Fibroblast of skin of back (primary cell): ENCODE data around the gene RPUSD1.

Experiments
- DNase-seq: peaks from one replicate; pipeline ENCODE4 v3.0.0-alpha.2; 2013

RPUSD1 gene

DNA sequence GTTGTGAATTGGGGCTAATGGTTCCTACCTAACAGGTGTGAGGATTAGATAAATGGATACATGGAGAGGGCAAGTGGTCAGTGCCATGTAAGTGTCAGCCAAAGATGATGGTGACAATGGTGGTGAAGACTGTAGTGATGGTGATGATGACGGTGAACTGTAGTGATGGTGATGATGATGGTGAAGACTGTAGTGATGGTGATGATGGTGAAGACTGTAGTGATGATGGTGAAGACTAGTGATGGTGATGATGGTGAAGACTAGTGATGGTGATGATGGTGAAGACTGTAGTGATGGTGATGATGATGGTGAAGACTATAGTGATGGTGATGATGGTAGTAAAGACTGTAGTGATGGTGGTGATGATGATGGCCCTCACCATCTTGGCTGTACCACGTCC is 30.4 kb upstream of the RPUSD1 start:
- DNase-seq, result no peak

DNA sequence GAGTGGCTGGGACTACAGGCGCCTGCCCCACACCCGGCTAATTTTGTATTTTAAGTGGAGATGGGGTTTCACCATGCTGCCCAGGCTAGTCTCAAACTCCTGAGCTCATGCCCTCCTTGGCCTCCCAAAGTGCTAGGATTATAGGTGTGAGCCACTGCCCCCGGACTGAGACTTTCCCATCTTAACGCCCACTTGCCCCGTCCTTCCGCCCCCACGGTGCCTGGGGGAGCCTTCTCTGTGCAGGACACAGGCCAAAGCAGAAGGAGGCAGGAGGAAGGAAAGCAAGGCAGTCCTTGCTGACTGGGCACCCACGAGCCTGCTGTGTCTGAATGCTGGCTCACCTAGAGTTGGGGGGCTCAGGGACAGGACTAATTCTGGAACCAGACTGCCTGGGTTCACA is 30.0 kb upstream of the RPUSD1 start:
- DNase-seq, result no peak

DNA sequence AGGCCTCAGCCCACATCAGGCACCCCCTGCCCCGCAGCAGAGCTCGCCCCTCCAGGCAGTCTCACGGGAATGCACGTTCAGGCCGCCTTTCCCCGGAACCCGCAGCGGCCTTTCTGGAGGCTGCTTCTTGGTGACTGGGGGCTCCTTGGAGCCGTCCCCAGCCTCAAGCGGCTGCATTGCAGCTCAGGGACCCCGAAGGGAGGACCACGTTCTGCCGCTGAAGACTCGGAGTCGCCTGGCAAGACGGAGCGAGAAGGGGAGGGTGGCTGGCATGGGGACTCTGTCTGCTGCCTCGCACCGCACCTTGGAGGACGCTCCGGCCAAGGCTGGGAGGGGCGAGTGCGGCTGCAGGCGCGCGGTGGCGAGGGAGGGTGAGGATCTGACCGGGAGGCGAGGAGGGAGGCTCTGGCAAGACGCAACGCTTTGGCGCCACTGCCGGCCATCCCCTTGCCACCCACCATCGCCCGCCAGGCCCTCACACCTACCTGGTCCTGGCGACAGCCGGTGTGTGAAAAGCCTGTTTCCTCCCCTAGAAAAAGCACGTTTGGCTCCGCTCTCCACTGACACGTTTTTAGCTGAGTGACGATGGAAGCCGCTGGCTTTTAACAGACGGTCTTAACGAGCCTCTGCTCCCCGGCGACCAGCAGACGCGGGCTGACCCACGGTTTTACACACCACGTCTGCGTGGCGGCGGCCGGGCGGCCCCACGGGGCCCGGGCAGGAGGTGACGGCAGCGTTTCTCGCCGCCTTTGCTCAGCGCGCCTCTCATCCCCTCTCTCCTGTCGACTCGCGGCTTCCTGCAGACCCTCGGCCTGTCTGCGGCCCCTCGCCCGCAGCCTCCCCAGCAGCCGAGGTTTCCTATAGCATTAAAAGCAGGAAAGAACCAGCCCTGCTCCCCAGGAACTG is 29.1 kb upstream of the RPUSD1 start:
- DNase-seq, result no peak

GRCh38 chr16:815861-816260 is 27.7 kb upstream of the RPUSD1 start:
- no peak for DNase-seq

GRCh38 chr16:814974-815373 is 26.8 kb upstream of the RPUSD1 start:
- peak; percentile 74 for DNase-seq

DNA sequence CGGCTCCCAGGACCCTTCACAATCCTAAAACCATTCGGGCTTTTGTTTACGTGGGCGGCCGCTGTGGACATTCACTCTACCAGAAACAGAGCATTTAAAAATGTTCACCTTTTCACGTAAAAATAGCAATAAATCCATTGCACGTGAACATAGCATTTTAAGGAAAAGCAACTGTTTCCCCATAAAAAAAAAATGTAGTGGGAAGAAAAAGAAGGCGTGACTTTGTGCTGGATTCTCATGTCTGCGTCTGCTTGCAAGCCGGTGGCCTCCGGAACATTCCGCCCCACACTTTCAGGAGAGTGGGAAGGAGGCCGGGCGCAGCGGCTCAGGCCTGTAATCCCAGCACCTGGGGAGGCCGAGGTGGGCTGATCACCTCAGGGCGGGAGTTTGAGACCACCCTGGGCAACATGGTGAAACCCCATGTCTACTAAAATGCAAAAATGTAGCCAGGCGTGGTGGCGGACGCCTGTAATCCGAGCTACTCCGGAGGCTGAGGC is 25.8 kb upstream of the RPUSD1 start:
- no peak for DNase-seq

GRCh38 chr16:813204-813915 is 25.2 kb upstream of the RPUSD1 start:
- DNase-seq, result peak; percentile 37

DNA sequence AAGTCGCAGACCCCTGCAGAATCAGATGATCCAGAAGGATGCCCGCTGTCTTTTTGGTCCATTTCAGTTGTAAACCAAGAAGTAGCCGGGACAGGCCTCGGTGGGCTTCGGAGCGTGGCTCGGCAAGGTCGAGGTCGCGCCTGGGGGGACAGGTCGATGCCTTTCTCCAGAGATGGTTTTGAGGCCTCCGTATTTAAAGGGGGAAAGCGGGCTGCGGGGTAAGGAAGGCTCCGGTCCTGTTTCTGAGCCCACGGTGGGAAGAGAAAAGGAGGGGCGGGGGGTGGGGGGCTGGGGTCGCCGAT is 19.9 kb upstream of the RPUSD1 start:
- DNase-seq, result no peak

GRCh38 chr16:807347-808084 is 19.3 kb upstream of the RPUSD1 start:
- DNase-seq, result peak; percentile 90

GRCh38 chr16:805474-805873 is 17.3 kb upstream of the RPUSD1 start:
- no peak for DNase-seq

DNA sequence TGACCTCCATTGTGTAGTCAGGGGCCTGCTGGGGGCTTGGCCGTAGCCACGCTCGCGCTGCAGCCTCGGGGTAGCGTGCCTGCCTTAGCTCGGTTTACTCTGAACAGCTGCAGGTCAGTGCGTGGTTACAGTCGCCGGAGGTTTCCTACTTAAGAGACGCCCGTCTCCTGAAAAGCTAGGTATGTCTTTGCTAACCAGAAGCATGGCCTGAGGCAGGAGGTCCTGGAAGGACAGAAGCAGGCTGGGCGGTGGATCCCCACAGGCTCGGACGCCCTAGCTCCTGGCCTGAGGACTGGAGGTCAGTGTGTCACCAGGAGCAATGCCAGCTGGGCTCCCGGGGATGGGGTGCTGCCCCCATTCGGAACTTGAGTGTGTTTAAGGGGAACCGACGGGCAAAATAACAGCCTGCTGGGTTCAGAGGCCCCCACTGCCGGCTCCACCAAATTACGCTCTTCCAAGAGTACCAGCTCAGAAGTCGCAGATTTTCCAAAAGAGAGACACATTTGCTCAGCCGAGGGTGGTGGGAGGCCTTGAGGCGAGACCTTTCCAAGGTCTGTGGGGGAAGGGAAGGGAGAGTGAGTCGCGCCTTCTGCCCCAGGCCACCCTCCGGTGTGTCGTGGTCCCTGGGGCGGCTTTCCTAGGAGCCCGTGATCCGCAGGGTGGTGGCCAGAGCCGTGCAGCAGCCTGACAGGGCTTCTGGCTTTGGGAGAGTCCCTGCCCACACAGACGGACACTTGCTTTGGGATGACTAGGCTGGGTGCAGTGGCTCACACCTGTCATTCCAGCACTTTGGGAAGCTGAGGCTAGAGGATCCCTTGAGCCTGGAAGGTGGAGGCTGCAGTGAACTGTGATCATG is 16.2 kb upstream of the RPUSD1 start:
- no peak for DNase-seq

GRCh38 chr16:803754-804080 is 15.5 kb upstream of the RPUSD1 start:
- DNase-seq, result no peak

GRCh38 chr16:802914-803753 is 15.0 kb upstream of the RPUSD1 start:
- no peak for DNase-seq

DNA sequence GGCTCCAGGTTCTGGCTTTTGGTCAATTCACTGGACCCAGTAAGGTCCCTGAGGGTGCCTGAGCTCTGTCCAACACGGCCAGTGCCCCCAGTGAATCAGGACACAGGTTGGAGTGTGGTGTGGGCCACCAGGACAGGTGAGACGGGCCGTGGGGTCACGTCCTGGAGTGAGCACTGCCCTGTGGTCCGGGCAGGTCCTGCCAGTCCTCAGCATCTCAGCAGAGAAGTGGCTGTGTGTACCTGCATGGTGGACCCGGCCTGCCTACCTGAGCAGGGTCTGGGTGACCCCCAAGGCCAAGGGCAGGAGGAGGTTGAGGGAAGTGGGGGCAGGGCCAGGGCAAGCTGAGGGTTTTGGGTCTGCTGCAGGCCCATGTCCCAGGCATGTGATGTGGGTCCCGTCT is 14.3 kb upstream of the RPUSD1 start:
- no peak for DNase-seq

DNA sequence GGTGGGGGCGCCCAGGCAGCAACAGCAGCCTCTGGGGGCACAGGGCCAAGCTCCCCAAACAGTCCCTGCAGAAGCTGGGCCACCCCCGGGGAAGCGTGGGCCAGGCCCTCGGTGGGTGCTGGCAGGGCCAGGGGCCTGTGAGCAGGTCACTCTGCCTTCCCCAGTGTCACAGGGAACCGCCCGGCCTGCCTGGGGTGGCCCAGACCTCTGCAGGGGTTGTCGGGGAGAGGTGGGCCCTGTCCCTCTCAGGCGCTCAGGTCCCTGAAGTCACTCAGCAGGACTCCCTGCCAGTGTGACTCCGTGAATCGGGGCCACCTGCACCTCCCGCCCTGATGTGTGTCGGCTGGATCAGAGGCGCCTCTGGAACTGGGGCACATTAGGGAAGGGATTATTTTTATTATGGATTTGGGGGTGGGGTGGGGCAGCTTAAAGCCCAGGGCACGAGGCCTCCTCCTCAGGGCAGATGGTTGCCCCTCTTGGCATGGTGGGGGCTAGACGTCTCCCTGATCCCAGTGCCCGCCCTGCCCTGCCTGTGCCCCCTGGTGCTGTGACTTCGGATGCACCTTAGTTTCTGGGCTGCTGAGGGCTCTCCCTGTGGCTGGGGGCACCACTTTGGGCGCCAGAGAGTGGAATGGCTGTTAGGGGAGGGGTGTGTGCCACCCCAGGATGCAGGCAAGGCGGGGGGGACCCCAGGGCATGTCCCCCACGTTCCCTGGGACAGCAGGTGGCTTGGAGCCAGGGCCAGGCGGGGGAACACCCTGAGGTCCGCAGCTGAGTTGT is 13.6 kb upstream of the RPUSD1 start:
- DNase-seq, result no peak

- DNase-seq, result no peak
Observed at GRCh38 chr16:800834-801511, 12.8 kb upstream of the RPUSD1 start.

DNA sequence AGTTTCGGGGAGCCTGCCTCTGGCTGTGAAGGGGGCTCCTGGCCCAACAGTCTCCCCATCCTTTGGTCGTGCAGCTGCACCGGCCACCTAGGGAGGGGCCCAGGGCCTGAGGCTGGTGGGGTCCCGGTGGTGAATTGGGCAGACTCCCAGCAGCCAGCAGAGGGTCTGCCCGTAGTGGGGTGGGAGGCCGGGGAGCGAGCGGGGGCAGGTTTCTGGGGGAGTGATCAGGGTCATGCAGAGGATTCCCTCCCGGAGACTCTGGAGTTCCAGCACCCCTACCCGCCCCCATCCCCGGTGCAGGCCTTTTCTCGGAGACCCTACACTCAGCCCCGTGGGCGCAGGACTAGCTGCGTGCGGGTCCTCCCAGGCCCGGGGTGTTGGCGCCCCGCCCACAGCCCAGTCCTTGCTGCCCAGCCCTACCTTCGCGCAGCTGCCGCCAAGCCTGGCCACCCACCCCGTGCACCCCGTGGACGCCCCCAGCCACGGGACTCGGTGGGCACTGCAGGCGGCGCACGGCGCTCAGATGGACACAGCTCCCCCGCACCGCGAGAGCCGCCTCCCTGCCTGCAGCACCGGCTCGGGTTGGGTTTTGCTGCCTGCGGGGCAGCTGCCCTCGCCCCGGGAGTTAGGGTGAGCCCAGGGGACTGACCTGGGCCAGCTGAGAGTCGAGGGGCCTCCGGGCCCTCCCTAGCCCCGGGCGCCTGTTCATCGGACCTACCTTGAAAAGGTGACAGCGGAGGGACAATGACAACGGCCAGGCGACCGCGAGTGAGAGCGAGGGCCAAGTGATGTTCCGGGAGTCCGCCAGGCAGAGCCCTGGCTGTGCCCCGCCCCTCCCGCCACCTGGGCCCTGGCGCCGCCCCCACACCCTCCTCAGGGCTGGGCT is 12.0 kb upstream of the RPUSD1 start, which contains the start of gene GNG13:
Gene GNG13 (minus strand): TSS at position 787 of the 886 bp plus-strand sequence. CDS start 1,657 bp downstream, outside the sequence.
- no peak for DNase-seq

DNA sequence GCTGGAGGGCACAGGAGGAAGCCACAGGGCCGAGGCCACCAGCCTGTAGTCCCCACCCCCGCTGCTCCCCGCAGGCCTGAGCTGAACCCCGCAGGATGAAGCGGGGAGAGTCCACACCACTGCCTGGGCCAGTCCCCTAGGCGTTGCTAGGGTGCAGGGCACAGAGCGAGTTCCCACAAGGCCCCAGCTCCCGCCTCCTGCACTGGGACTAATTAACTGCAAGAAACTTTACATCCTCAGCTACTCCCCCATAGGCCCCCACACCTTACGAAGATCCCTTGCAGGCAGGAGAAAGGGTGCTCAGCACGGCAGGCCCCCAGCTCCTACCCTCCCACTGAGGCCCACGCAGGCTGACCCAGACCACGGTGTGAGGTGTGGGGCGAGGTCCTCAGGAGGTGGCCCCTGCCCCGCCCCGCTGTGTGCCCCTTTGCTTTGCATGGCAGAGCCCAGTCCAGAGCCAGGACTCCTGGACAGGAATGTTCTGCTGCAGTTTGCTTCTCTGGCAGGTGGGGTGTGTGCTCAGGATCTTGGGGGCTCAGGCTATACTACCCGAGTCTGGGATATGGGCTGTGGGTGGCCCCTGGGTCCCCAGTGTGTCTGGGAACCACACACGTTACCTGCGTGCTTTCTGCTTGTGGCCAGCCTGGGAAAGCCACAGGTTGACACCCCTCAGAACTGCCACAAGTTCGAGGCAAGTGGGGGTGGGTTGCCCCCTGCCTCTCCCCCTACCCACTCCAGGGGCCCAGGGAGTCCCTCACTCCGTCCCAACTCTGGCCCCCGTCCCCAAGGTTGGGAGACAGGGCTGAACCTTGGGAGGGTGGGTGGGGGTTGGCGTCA is 11.1 kb upstream of the RPUSD1 start:
- no peak for DNase-seq
